Ishikawa (cell line): ENCODE data around the gene TRMT10C.

ENCODE experiments used
- CEBPB ChIP-seq: IDR thresholded peaks from 2 replicates; pipeline ENCODE4 v1.6.1; 2012
- CREB1 ChIP-seq: IDR thresholded peaks from 2 replicates; pipeline ENCODE4 v1.6.1; 2012; ENCODE audit warnings: low read depth
- EGR1 ChIP-seq: IDR thresholded peaks from 2 replicates; pipeline ENCODE4 v1.6.1; 2012
- EP300 ChIP-seq: IDR thresholded peaks from 2 replicates; pipeline ENCODE4 v1.6.1; 2012; ENCODE audit warnings: borderline replicate concordance
- FOXM1 ChIP-seq: IDR thresholded peaks from 2 replicates; pipeline ENCODE4 v1.6.1; 2012; ENCODE audit warnings: low read depth, borderline replicate concordance
- NFIC ChIP-seq: IDR thresholded peaks from 2 replicates; pipeline ENCODE4 v1.6.1; 2012
- RAD21 ChIP-seq: IDR thresholded peaks from 2 replicates; pipeline ENCODE4 v1.6.1; 2012; ENCODE audit warnings: low read depth
- TAF1 ChIP-seq: IDR thresholded peaks from 2 replicates; pipeline ENCODE4 v1.6.1; 2012; ENCODE audit warnings: low read depth, mild to moderate bottlenecking
- TCF12 ChIP-seq: IDR thresholded peaks from 2 replicates; pipeline ENCODE4 v1.6.1; 2012; ENCODE audit warnings: low read depth
- TEAD4 ChIP-seq: IDR thresholded peaks from 2 replicates; pipeline ENCODE4 v1.6.1; 2012
- YY1 ChIP-seq: IDR thresholded peaks from 2 replicates; pipeline ENCODE4 v1.6.1; 2012; ENCODE audit warnings: low read depth
- ZBTB7A ChIP-seq: IDR thresholded peaks from 2 replicates; pipeline ENCODE4 v1.6.1; 2012; ENCODE audit warnings: low read depth
- TF ChIP-seq, protein P1 (sequence below): IDR thresholded peaks from 2 replicates; pipeline ENCODE4 v1.6.1; 2012; ENCODE audit warnings: low read depth, mild to moderate bottlenecking
- TF ChIP-seq, protein P2 (sequence below): IDR thresholded peaks from 2 replicates; pipeline ENCODE4 v1.6.1; 2012
- TF ChIP-seq, protein P3 (sequence below): IDR thresholded peaks from 2 replicates; pipeline ENCODE4 v1.6.1; 2012

TRMT10C gene

DNA sequence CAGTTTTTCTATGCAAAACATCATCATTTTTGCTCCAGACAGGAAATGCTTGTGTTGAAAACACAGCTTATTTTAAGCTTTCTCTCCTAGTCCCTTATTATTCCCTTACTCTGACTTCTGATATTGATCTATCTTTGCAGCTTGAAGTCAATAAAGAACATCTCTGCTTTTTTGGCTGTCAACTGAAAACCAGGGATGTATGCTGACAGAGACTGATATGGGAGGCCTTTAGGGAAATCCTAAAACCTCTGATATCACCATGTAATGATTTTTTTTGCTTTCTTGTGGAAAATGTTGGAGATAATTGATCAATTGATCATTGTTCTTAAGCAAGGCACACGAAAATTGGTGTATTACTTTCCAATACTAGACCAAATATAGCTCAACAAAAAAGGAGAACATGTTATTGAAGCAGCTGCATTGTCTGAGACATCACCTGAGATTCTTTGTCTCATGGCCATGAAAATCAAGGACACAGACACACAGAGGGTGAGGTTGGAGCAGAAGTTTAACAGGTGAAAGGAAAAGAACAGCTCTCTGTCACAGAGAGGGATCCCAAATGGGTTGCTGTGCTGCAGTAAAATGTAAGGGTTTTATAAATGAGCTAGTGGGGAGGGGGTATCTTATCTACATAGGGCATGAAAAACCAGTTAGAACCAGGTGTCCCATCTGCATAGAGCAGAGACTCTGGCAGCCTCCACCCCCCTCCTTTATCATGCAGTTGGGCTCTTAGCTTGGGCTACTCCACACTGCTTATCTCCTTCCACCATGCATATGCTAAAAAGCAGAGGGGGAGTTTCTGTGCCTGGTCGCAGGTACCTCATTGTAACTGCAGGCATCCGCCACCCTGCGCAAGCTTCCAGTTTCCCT lies 31.6 kb upstream of the TRMT10C start:
- TF ChIP-seq EGR1 (no peak), EP300 (no peak), ZBTB7A (no peak), TCF12 (no peak), TAF1 (no peak), CREB1 (no peak), NFIC (no peak), CEBPB (no peak), TEAD4 (no peak), YY1 (no peak), FOXM1 (no peak), RAD21 (no peak)
- TF ChIP-seq, protein P1, sequence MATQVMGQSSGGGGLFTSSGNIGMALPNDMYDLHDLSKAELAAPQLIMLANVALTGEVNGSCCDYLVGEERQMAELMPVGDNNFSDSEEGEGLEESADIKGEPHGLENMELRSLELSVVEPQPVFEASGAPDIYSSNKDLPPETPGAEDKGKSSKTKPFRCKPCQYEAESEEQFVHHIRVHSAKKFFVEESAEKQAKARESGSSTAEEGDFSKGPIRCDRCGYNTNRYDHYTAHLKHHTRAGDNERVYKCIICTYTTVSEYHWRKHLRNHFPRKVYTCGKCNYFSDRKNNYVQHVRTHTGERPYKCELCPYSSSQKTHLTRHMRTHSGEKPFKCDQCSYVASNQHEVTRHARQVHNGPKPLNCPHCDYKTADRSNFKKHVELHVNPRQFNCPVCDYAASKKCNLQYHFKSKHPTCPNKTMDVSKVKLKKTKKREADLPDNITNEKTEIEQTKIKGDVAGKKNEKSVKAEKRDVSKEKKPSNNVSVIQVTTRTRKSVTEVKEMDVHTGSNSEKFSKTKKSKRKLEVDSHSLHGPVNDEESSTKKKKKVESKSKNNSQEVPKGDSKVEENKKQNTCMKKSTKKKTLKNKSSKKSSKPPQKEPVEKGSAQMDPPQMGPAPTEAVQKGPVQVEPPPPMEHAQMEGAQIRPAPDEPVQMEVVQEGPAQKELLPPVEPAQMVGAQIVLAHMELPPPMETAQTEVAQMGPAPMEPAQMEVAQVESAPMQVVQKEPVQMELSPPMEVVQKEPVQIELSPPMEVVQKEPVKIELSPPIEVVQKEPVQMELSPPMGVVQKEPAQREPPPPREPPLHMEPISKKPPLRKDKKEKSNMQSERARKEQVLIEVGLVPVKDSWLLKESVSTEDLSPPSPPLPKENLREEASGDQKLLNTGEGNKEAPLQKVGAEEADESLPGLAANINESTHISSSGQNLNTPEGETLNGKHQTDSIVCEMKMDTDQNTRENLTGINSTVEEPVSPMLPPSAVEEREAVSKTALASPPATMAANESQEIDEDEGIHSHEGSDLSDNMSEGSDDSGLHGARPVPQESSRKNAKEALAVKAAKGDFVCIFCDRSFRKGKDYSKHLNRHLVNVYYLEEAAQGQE = no peak
- TF ChIP-seq, protein P2, sequence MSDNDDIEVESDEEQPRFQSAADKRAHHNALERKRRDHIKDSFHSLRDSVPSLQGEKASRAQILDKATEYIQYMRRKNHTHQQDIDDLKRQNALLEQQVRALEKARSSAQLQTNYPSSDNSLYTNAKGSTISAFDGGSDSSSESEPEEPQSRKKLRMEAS = no peak
- TF ChIP-seq, protein P3, sequence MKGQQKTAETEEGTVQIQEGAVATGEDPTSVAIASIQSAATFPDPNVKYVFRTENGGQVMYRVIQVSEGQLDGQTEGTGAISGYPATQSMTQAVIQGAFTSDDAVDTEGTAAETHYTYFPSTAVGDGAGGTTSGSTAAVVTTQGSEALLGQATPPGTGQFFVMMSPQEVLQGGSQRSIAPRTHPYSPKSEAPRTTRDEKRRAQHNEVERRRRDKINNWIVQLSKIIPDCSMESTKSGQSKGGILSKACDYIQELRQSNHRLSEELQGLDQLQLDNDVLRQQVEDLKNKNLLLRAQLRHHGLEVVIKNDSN = no peak

DNA sequence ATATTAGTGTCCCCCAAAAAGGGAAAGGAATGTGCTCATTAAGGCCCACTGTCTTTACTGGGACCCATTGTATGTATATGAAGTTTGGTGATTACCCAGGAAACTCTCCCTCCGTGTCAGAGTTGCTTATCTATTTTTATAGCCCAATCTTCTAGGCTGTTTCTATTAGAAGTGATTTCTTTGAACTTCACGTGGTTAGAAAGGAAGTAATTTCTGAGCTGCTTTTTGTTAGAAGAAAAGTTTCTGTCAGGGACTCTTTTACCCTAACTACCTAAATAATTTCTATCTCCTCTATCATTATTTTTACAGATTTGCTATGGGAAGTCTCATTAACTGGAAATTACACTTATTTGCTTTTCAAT lies 31.0 kb upstream of the TRMT10C start:
- no peak for TF ChIP-seq ZBTB7A
- no peak for TF ChIP-seq TCF12
- TF ChIP-seq, protein P1 = no peak
- TF ChIP-seq CREB1 = no peak
- TF ChIP-seq EP300 = no peak
- TF ChIP-seq FOXM1 = no peak
- TF ChIP-seq RAD21 = no peak
- no peak for TF ChIP-seq CEBPB
- TF ChIP-seq, protein P3 = no peak
- TF ChIP-seq NFIC = no peak
- no peak for TF ChIP-seq TEAD4
- TF ChIP-seq EGR1 = no peak
- TF ChIP-seq, protein P2 = no peak
- TF ChIP-seq YY1 = no peak
- no peak for TF ChIP-seq TAF1

DNA sequence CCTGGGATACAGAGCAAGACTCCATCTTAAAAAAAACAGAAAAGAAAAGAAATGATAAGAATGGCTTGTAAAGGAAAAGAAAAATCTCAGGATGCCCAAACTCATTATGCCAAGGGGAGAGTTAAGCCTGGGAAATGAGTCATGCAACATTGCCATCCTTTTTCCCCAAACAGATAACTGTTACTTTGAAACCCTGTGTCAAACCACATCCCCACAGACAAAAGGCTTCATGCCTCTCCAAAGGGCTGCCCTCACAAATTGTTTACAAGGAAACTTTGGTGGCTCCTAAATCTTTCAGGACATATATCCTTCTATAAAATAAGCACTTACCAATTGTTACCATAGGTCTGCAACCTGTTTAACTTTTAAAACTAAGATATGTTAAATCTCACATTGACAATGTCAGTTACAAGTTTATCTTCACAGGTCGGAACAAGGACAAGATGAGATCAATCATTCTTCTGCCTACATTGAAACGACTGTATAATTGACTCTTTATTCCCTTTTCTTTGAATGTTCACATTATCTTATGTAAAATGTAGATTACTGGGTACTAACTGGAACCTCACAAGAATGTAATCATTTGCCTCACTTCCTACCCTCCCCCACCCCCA lies 30.1 kb upstream of the TRMT10C start:
- TF ChIP-seq EGR1 (no peak), TCF12 (no peak), CREB1 (no peak), YY1 (no peak), EP300 (no peak), FOXM1 (no peak), RAD21 (no peak), ZBTB7A (no peak), CEBPB (no peak)
- TF ChIP-seq, protein P2 = no peak
- TF ChIP-seq, protein P1 = no peak
- TF ChIP-seq, protein P3 = no peak
